ENCODE results near the gene CEP112. TPM values are rescaled to one million over a fixed set of nuclear protein-coding genes. Genes with fewer than 3 reads are reported as not detected.

Gene CEP112
- total and polyA plus RNA-seq, 2 of the 4 experiments (the other 2 are of a cell fraction): 2.5 to 5.6 TPM

- Histone ChIP-seq H4K5ac (ENCODE audit: low read depth, low read length) (no peak overlapping the region), H3K4me2 (ENCODE audit: low read depth, low read length) (no peak overlapping the region), H3K23ac (ENCODE audit: low read depth, low read length) (no peak overlapping the region), H3K36me3 (ENCODE audit: control insufficient read depth, insufficient read depth, low read length) (no peaks in the 10 kb centered on the region), H3K9me1 (ENCODE audit: insufficient read depth, low read length) (no peaks in the 10 kb centered on the region), H4K8ac (ENCODE audit: low read depth in 2 of 2, low read length in 2 of 2) (no peak overlapping the region), H3K18ac (ENCODE audit: low read depth, low read length) (no peak overlapping the region), H3K4me3 (ENCODE audit: insufficient read depth, low read depth, low read length) (no peak overlapping the region), H3K9me3 (ENCODE audit: control insufficient read depth, insufficient read depth, low read length) (no peaks in the 10 kb centered on the region), H2AK5ac (ENCODE audit: low read depth, low read length) (no peak overlapping the region), H3K27ac (ENCODE audit: insufficient read depth, low read length) (no peak overlapping the region), H3K27me3 (ENCODE audit: control insufficient read depth, insufficient read depth, low read length) (no peaks in the 10 kb centered on the region), H3K4me1 (ENCODE audit: control insufficient read depth, insufficient read depth, low read length) (no peaks in the 10 kb centered on the region), H3K4ac (ENCODE audit: low read depth, low read length) (no peak overlapping the region), H2BK5ac (ENCODE audit: low read depth, low read length, poor library complexity, severe bottlenecking) (no peak overlapping the region), H2BK15ac (ENCODE audit: low read depth, low read length) (no peak overlapping the region), H3K79me1 (ENCODE audit: low read depth in 1 of 2, low read length in 2 of 2) (no peaks in the 10 kb centered on the region), H4K91ac (ENCODE audit: insufficient read depth, low read depth, low read length) (no peak overlapping the region), H2AK9ac (replicated peaks; ENCODE audit: low read depth, low read length, poor library complexity) (no peak overlapping the region), H3K56ac (ENCODE audit: extremely low read depth, insufficient read depth, low read length) (no peak overlapping the region), H3K14ac (replicated peaks; ENCODE audit: low read depth, low read length) (no peak overlapping the region), H2BK120ac (ENCODE audit: low read depth, low read length) (no peak overlapping the region), H3K9ac (ENCODE audit: low read depth, low read length) (no peak overlapping the region), H2BK20ac (ENCODE audit: low read depth, low read length) (no peak overlapping the region), H4K20me1 (ENCODE audit: insufficient read depth, low read length) (no peaks in the 10 kb centered on the region), H2AFZ (replicated peaks; ENCODE audit: low read length, poor library complexity) (no peak overlapping the region)
- DNase-seq: no peak
- POLR2A ChIA-PET (ENCODE audit: unreplicated experiment): no interaction called here
- no TSS peak for BruUV-seq (replicated peaks)
- no peak for ATAC-seq (ENCODE audit: low read depth)
- TF ChIP-seq FOS (IDR thresholded peaks at IDR 0.05; ENCODE audit: low read depth, low read length): no peak
- TF ChIP-seq NFE2L2 (IDR thresholded peaks at IDR 0.05; ENCODE audit: low read depth, low read length): no peak
- TF ChIP-seq CHD1 (IDR thresholded peaks at IDR 0.05; ENCODE audit: low read depth, low read length): no peak
- in situ Hi-C loops (cut with MboI; ENCODE audit: low sequenced_read_pairs) (no loop called here), intact Hi-C loops (cut with micrococcal nuclease) (no loop called here), dilution Hi-C loops (cut with HindIII; ENCODE audit: low sequenced_read_pairs, unreplicated experiment) (no loop called here)
- WGBS, 2 experiments (ENCODE audit: extremely low coverage in 2 of 2, insufficient read length in 1 of 2): no CpG with 5 or more reads among the region's 1 CpG
- CTCF ChIA-PET: no interaction called here
Observed at GRCh38 chr17:65973237-65973636, 218.7 kb downstream of the CEP112 start.

Data from IMR-90 (cell line).